Smooth muscle cell (in vitro differentiated cells): Measurements from ENCODE around the gene MTIF2. TPM values are rescaled to one million over a fixed set of nuclear protein-coding genes. Genes with fewer than 3 reads are reported as not detected.

Experiments
- DNase-seq: peaks from one replicate; lab custom pipeline; 2025; ENCODE audit not compliant: unreplicated experiment; lab: John Stamatoyannopoulos, UW
- H2AFZ ChIP-seq: fragments of 200-600 bp; sonication (generic); 2 replicates; pipeline ENCODE4 v1.6.0; 2016; ENCODE audit warnings: antibody characterized with exemption, low read depth, mild to moderate bottlenecking
- H3F3A ChIP-seq: fragments of 200-600 bp; sonication (generic); 2 replicates; pipeline ENCODE4 v1.6.0; 2017; ENCODE audit warnings: antibody characterized with exemption, low read depth
- H3K27ac ChIP-seq: fragments of 200-600 bp; sonication (generic); 2 replicates; pipeline ENCODE4 v1.5.1; 2016; ENCODE audit warnings: low read depth, mild to moderate bottlenecking
- H3K27me3 ChIP-seq: fragments of 200-600 bp; sonication (generic); 2 replicates; pipeline ENCODE4 v1.6.1; 2016; ENCODE audit warnings: low read depth, mild to moderate bottlenecking
- H3K36me3 ChIP-seq: fragments of 200-600 bp; sonication (generic); 2 replicates; pipeline ENCODE4 v1.5.1; 2016; ENCODE audit warnings: low read depth
- H3K4me1 ChIP-seq: fragments of 200-600 bp; sonication (generic); 2 replicates; pipeline ENCODE4 v1.5.1; 2016; ENCODE audit warnings: low read depth
- H3K4me2 ChIP-seq: fragments of 200-600 bp; sonication (generic); 2 replicates; pipeline ENCODE4 v1.6.0; 2016; ENCODE audit warnings: mild to moderate bottlenecking
- H3K4me3 ChIP-seq: fragments of 200-600 bp; sonication (generic); 2 replicates; pipeline ENCODE4 v1.5.1; 2016; ENCODE audit warnings: mild to moderate bottlenecking
- H3K79me2 ChIP-seq: fragments of 200-600 bp; sonication (generic); 2 replicates; pipeline ENCODE4 v1.6.0; 2016; ENCODE audit warnings: low read depth, mild to moderate bottlenecking
- H3K9ac ChIP-seq: fragments of 200-600 bp; sonication (generic); 2 replicates; pipeline ENCODE4 v1.6.0; 2016; ENCODE audit warnings: low read depth
- H3K9me3 ChIP-seq: fragments of 200-600 bp; sonication (generic); replicated peaks from 2 replicates; pipeline ENCODE4 v1.5.1; 2016; ENCODE audit warnings: low read depth
- H4K20me1 ChIP-seq: fragments of 200-600 bp; sonication (generic); 2 replicates; pipeline ENCODE4 v1.6.0; 2016; ENCODE audit warnings: low read depth
- WGBS: methylation state at CpG from one replicate; pipeline ENCODE4 v1.1.7; 2016; ENCODE audit warnings: low lambda C conversion rate; 5-methylcytosine and 5-hydroxymethylcytosine counted together
- polyA plus RNA-seq: library from polyadenylated mRNA; unstranded; fragments of >200 nt; fragmentation: Nextera tagmentation; extraction: Ambion mirVana; gene quantifications from 2 replicates; pipeline ENCODE4 v1.2.1, GENCODE V29; 2016
- total RNA-seq: library from RNA; depleted of rRNA; stranded (reverse); fragments of >200 nt; gene quantifications from 2 replicates; pipeline ENCODE4 v1.2.3, GENCODE V29; 2014
- TF ChIP-seq, protein P1 (sequence below): fragments of 200-600 bp; sonication (generic); IDR thresholded peaks from 2 replicates; pipeline ENCODE4 v1.5.1; 2017; ENCODE audit warnings: borderline replicate concordance, mild to moderate bottlenecking, antibody characterized with exemption; ENCODE audit not compliant: insufficient read depth, poor library complexity, severe bottlenecking

Gene MTIF2
- total and polyA plus RNA-seq, 2 experiments from 2014 or later: 11.6 to 22.7 TPM

DNA sequence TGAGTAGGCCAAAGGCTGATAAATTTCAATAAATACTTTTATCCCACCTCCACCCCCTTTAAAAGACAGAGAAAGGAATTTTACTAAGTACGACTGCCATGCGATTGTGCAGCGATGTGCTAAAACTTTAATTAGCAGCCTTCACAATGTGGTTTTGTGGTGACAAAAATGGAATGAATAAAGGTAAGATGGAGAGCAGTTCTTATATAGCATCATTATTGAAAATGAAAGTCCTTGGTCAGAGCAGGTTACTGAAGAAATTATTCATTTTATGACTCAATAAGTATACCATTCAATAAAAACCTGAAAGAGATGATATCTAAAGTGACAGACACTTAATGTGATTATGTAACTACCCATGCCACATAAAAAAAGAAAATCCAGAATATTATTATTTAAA lies 33.2 kb upstream of the MTIF2 start:
- Histone ChIP-seq H3K79me2 (no peaks in the 10 kb centered on the region), H3K36me3 (peaks cover 14% of the 10 kb centered on the region), H3K27me3 (no peaks in the 10 kb centered on the region), H3F3A (no peaks in the 10 kb centered on the region), H3K4me1 (no peaks in the 10 kb centered on the region), H3K27ac (no peak overlapping the region), H4K20me1 (no peaks in the 10 kb centered on the region), H3K9me3 (no peaks in the 10 kb centered on the region), H3K4me3 (no peak overlapping the region), H3K4me2 (no peak overlapping the region), H3K9ac (no peak overlapping the region), H2AFZ (no peak overlapping the region)
- 94% methylated on average over 3 of the region's 3 CpGs for WGBS
- TF ChIP-seq, protein P1, sequence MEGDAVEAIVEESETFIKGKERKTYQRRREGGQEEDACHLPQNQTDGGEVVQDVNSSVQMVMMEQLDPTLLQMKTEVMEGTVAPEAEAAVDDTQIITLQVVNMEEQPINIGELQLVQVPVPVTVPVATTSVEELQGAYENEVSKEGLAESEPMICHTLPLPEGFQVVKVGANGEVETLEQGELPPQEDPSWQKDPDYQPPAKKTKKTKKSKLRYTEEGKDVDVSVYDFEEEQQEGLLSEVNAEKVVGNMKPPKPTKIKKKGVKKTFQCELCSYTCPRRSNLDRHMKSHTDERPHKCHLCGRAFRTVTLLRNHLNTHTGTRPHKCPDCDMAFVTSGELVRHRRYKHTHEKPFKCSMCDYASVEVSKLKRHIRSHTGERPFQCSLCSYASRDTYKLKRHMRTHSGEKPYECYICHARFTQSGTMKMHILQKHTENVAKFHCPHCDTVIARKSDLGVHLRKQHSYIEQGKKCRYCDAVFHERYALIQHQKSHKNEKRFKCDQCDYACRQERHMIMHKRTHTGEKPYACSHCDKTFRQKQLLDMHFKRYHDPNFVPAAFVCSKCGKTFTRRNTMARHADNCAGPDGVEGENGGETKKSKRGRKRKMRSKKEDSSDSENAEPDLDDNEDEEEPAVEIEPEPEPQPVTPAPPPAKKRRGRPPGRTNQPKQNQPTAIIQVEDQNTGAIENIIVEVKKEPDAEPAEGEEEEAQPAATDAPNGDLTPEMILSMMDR: no peak
- DNase-seq: no peak

DNA sequence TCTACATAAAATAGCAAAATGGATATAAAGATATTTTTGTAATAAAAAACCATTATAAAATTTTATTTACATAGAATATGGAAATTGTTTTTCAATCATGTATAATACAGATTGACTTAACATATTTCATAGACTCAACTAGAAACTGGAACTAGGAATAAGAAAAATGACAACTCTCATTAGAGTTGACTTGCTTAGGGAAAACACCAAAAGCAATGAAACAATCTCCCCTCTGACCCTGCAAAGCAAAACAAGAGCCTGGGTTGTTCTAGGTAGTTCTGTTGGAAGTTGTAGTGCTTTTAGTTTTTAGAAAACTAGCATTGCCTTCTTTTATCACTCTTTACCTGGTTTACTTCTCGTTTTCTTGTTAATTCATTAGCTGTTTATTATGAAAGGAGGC lies 32.2 kb upstream of the MTIF2 start:
- H3K27ac ChIP-seq: no peak overlapping the region
- no peaks in the 10 kb centered on the region for H4K20me1 ChIP-seq
- H3K9ac ChIP-seq: no peak overlapping the region
- H3K4me3 ChIP-seq: no peak overlapping the region
- H3K4me2 ChIP-seq: no peak overlapping the region
- H3K79me2 ChIP-seq: no peaks in the 10 kb centered on the region
- TF ChIP-seq, protein P1: no peak
- no peak overlapping the region for H2AFZ ChIP-seq
- H3K36me3 ChIP-seq: peaks cover 15% of the 10 kb centered on the region
- DNase-seq: no peak
- WGBS: 97% methylated on average over 1 of the region's 1 CpG
- H3K27me3 ChIP-seq: no peaks in the 10 kb centered on the region
- no peaks in the 10 kb centered on the region for H3F3A ChIP-seq
- H3K4me1 ChIP-seq: no peaks in the 10 kb centered on the region
- H3K9me3 ChIP-seq: no peaks in the 10 kb centered on the region

DNA sequence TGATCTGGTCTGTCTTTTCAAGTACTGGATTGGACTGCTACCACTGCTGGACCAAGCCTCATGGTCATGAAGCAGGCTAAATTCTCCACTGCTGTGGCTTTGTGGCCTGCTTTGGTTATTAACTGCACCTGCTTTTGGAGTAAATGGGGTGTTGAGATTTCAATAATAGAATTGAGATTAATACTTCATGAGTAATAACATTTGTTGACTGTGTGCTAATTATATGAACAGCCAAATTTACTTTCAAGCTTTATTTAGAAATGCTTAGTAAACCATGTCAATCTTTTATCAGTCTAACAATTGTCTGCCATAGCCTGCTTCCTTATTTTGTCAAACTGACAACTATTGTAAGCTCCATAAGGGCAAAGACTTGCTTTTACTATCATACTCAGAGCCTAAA lies 27.4 kb upstream of the MTIF2 start:
- H3K4me3 ChIP-seq: no peak overlapping the region
- TF ChIP-seq, protein P1: no peak
- no peaks in the 10 kb centered on the region for H3F3A ChIP-seq
- H3K36me3 ChIP-seq: peaks cover 14% of the 10 kb centered on the region
- H2AFZ ChIP-seq: no peak overlapping the region
- no peaks in the 10 kb centered on the region for H3K4me1 ChIP-seq
- H3K27ac ChIP-seq: no peak overlapping the region
- H3K9me3 ChIP-seq: no peaks in the 10 kb centered on the region
- no peak overlapping the region for H3K4me2 ChIP-seq
- no peaks in the 10 kb centered on the region for H3K79me2 ChIP-seq
- no peaks in the 10 kb centered on the region for H3K27me3 ChIP-seq
- no peak for DNase-seq
- no peak overlapping the region for H3K9ac ChIP-seq
- H4K20me1 ChIP-seq: no peaks in the 10 kb centered on the region

DNA sequence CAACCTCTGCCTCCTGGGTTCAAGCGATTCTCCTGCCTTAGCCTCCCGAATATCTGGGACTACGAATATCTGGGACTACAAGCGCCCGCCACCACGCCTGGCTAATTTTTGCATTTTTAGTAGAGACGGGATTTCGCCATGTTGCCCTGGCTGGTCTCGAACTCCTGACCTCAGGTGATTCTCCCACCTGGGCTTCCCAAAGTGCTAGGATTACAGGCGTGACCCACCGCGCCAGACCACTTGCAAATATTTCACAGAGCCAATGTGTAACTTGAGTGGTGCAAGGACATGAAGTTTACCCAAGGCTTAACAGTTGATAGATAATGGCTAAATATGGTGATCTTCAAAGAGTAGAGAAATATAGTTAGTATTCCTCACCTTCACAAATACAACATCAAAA lies 14.1 kb upstream of the MTIF2 start:
- Histone ChIP-seq H4K20me1 (no peaks in the 10 kb centered on the region), H3K4me1 (peaks cover 14% of the 10 kb centered on the region), H3K4me2 (no peak overlapping the region), H3K27ac (no peak overlapping the region), H3F3A (peaks cover 9% of the 10 kb centered on the region), H3K9me3 (no peaks in the 10 kb centered on the region), H3K27me3 (no peaks in the 10 kb centered on the region), H3K36me3 (no peaks in the 10 kb centered on the region), H2AFZ (no peak overlapping the region), H3K9ac (no peak overlapping the region), H3K79me2 (no peaks in the 10 kb centered on the region), H3K4me3 (peak overlapping the region; percentile 66)
- no peak for DNase-seq
- TF ChIP-seq, protein P1: no peak
- whole genome bisulfite sequencing: 98% methylated on average over 12 of the region's 12 CpGs
